ENCODE measurements around the gene CRYL1.

The CRYL1 gene

GRCh38 chr13:20428666-20429644, 96.7 kb downstream of the CRYL1 start:
- DNase-seq (ENCODE audit: low read depth in 2 of 3, low spot score in 2 of 3), result no peak

GRCh38 chr13:20426766-20427448, 98.8 kb downstream of the CRYL1 start:
- no peak for DNase-seq (ENCODE audit: low read depth in 2 of 3, low spot score in 2 of 3)

- no peak for DNase-seq (ENCODE audit: low read depth in 2 of 3, low spot score in 2 of 3)
Observed at GRCh38 chr13:20425819-20426219, 99.8 kb downstream of the CRYL1 start.

- DNase-seq (ENCODE audit: low read depth in 2 of 3, low spot score in 2 of 3), result no peak
Observed at GRCh38 chr13:20424949-20425348, 100.7 kb downstream of the CRYL1 start.

- no peak for DNase-seq (ENCODE audit: low read depth in 2 of 3, low spot score in 2 of 3)
Observed at GRCh38 chr13:20424559-20424852, 101.2 kb downstream of the CRYL1 start.

GRCh38 chr13:20422362-20422761, 103.3 kb downstream of the CRYL1 start:
- no peak for DNase-seq (ENCODE audit: low read depth in 2 of 3, low spot score in 2 of 3)

- DNase-seq (ENCODE audit: low read depth in 2 of 3, low spot score in 2 of 3), result no peak
Observed at GRCh38 chr13:20420938-20421337, 104.7 kb downstream of the CRYL1 start.

- no peak for DNase-seq (ENCODE audit: low read depth in 2 of 3, low spot score in 2 of 3)
Observed at GRCh38 chr13:20418953-20419352, 106.7 kb downstream of the CRYL1 start.

GRCh38 chr13:20416223-20416745, 109.4 kb downstream of the CRYL1 start:
- DNase-seq (ENCODE audit: low read depth in 2 of 3, low spot score in 2 of 3), result no peak

- DNase-seq (ENCODE audit: low read depth in 2 of 3, low spot score in 2 of 3), result no peak
Observed at GRCh38 chr13:20415694-20416107, 110.0 kb downstream of the CRYL1 start.

- no peak for DNase-seq (ENCODE audit: low read depth in 2 of 3, low spot score in 2 of 3)
Observed at GRCh38 chr13:20415306-20415679, 110.4 kb downstream of the CRYL1 start.

- DNase-seq (ENCODE audit: low read depth in 2 of 3, low spot score in 2 of 3), result no peak
Observed at GRCh38 chr13:20414546-20415305, 110.9 kb downstream of the CRYL1 start.

GRCh38 chr13:20412691-20413355, 112.8 kb downstream of the CRYL1 start:
- DNase-seq (ENCODE audit: low read depth in 2 of 3, low spot score in 2 of 3), result no peak

GRCh38 chr13:20411638-20412342, 113.9 kb downstream of the CRYL1 start:
- DNase-seq (ENCODE audit: low read depth in 2 of 3, low spot score in 2 of 3), result peak in 1 of 3 experiments; percentile 14

- DNase-seq (ENCODE audit: low read depth in 2 of 3, low spot score in 2 of 3), result no peak
Observed at GRCh38 chr13:20410726-20411125, 114.9 kb downstream of the CRYL1 start.

- DNase-seq (ENCODE audit: low read depth in 2 of 3, low spot score in 2 of 3), result no peak
Observed at GRCh38 chr13:20408181-20408580, 117.5 kb downstream of the CRYL1 start.

- DNase-seq (ENCODE audit: low read depth in 2 of 3, low spot score in 2 of 3), result no peak
Observed at GRCh38 chr13:20407759-20408158, 117.9 kb downstream of the CRYL1 start.

GRCh38 chr13:20405691-20406090, 120.0 kb downstream of the CRYL1 start:
- no peak for DNase-seq (ENCODE audit: low read depth in 2 of 3, low spot score in 2 of 3)

- DNase-seq (ENCODE audit: low read depth in 2 of 3, low spot score in 2 of 3), result no peak
Observed at GRCh38 chr13:20404488-20405222, 121.0 kb downstream of the CRYL1 start.

GRCh38 chr13:20403826-20404225, 121.8 kb downstream of the CRYL1 start:
- DNase-seq (ENCODE audit: low read depth in 2 of 3, low spot score in 2 of 3), result no peak
